GM19193 (cell line): Measurements from ENCODE around the gene CERK.

Experiments
- POLR2A ChIP-seq: IDR thresholded peaks from 4 replicates; pipeline ENCODE4 v1.6.1; 2011; ENCODE audit not compliant: insufficient read depth, insufficient read length; ENCODE audit errors: extremely low read depth

The CERK gene

GRCh38 chr22:46770151-46770641 is 32.1 kb upstream of the CERK start:
- TF ChIP-seq POLR2A, result peak; percentile 16

- no peak for TF ChIP-seq POLR2A
These were observed 31.7 kb upstream of the CERK start for GRCh38 chr22:46769706-46770105.

- TF ChIP-seq POLR2A, result no peak
These were observed 31.2 kb upstream of the CERK start for GRCh38 chr22:46769191-46769675.

GRCh38 chr22:46767249-46767985 is 29.4 kb upstream of the CERK start:
- no peak for TF ChIP-seq POLR2A

GRCh38 chr22:46766611-46767010 is 28.6 kb upstream of the CERK start:
- TF ChIP-seq POLR2A, result no peak

GRCh38 chr22:46764779-46765485 is 26.9 kb upstream of the CERK start:
- no peak for TF ChIP-seq POLR2A

- TF ChIP-seq POLR2A, result no peak
These were observed 26.2 kb upstream of the CERK start for GRCh38 chr22:46764140-46764680.

- TF ChIP-seq POLR2A, result no peak
These were observed 25.1 kb upstream of the CERK start for GRCh38 chr22:46763051-46763705.

GRCh38 chr22:46762238-46763050 is 24.4 kb upstream of the CERK start, which contains the start of gene TBC1D22A:
Gene TBC1D22A, plus strand, starts transcription at chr22:46762650. Its CDS starts 137 bp downstream, at chr22:46762787.
- peak; percentile 97 for TF ChIP-seq POLR2A

GRCh38 chr22:46761539-46762237 is 23.6 kb upstream of the CERK start:
- no peak for TF ChIP-seq POLR2A

GRCh38 chr22:46761017-46761416 is 23.0 kb upstream of the CERK start:
- TF ChIP-seq POLR2A, result no peak

- no peak for TF ChIP-seq POLR2A
These were observed 20.8 kb upstream of the CERK start for GRCh38 chr22:46758867-46759290.

- no peak for TF ChIP-seq POLR2A
These were observed 20.1 kb upstream of the CERK start for GRCh38 chr22:46758121-46758520.
